Measurements from ENCODE around the gene DOCK8.

The DOCK8 gene

GRCh38 chr9:469672-470551 is 255.2 kb downstream of the DOCK8 start:
- peak; percentile 87 for DNase-seq

DNA sequence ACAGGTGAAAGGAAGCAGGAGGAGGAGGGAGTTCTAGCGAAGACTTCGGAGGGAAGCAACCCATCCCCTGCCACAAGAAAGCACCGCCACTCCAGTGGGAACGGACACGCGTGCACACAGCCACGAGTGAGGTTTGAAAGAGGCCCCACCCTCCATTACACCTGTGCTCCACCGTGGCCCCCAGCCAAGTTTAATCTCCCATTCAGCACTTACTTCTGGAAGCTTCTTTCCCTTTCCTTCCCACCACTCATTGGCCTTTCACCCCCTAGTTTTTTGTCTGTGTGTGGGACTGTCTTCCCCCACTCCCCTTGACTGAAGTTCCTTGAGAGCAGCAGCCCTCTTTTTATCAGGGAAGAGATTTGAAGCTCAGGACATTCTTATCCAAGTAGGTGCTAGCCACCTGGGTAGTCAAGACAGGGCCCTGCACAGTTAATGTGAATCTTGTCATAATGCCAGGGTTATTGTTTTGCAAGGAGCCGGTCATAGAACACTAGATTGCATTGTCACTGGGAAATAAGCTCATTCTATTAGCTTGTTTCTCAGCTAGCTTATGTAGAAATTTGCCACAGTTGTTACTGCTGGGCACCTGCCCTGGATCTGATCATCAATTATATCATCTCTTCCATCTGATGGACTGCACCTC is 256.0 kb downstream of the DOCK8 start:
- no peak for DNase-seq

- DNase-seq, result no peak
These were observed 256.7 kb downstream of the DOCK8 start for GRCh38 chr9:471320-471719.

DNA sequence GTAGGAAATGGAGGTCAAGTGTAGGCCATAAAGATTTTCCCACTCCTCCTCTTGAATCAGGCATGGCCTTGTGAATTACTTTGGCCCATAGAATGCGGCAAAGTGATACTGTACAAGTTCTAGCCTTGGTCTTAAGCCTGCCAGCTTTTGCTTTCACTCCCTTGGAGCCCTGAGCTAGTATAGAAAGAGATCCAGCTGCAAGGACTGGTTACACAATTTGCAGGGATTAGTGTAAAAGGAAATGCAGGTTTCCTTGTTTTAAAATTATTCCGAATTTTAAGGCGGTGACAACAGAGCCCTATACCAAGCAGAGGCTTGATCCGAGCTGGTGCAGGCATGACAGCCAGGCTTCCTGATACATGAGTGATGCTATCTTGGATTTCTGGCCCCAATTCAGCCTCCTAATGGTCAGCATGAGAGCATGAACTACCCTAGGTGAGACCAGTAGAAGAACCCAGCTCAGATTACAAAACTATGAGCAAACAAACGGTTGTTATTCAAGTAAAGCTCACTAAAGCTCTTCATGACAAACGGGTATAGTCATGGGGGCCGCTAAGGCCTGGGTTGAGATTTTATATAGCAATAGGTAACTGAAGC is 257.9 kb downstream of the DOCK8 start:
- no peak for DNase-seq

DNA sequence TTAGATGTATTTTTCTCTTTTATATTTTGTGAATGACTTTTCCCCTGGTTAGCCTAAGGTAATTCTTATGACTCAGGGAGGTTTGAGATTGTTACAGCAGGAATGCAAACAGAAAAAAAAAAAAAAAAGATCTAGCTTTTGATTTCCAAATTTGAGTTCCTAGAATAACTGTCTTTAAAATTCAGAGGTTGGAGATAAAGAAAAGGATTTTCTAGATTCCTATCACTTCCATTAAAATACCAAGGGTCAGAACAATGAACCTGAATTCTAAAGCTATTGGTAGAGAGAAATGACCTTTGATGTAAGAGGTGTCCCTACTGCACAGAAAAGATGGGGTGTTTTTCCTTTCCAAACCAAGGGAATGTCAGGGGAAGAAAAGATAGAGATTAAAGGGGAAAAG is 262.5 kb downstream of the DOCK8 start:
- peak; percentile 5 for DNase-seq

DNA sequence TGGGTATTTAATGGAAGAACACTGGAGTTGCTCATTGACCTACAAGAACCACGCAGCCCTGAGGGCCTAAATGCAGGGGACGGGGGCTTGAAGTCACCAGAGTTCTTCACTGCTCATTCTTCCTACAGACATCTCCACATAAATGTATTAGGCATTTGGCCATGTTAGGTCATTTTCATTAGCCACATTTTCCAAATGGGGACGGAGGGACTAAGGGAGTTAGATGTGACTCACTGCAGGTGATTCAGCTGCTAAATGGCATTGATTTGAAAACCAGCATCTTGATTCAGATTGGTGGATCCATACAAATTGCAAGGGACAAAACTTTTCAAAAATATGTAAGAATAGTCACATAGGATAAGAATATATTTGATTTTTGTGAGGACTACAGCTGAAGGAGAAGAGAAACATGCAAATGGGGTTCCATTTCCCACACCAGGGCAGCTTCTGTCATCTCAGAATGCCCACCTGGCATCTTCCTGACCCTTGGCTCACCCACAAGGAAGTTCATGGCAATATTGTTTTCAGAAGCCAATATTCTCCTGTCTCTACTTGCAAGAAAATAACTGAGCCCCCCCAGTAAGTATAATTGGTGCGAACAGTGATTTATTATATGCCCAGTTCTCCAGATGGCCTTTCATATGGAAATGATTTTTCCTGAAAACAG is 264.8 kb downstream of the DOCK8 start:
- DNase-seq, result no peak

GRCh38 chr9:479971-480350 is 265.3 kb downstream of the DOCK8 start:
- DNase-seq, result no peak

DNA sequence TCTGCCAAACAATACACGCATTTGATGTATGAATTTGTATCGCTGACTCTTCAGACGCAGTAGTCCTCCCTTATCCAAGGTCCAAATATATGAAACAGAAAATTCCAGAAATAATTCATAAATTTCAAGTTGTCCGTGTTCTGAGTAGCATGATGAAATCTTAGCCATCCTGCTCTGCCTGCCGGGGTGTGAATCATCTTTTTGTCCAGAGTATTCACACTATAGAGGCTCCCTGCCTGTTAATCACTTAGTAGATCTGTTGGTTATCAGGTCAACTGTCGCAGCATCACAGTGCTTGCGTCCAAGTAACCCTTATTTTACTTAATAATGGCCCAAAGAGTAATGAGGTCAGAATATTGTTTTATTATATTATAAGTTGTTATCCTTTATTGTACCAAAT is 268.1 kb downstream of the DOCK8 start:
- no peak for DNase-seq

DNA sequence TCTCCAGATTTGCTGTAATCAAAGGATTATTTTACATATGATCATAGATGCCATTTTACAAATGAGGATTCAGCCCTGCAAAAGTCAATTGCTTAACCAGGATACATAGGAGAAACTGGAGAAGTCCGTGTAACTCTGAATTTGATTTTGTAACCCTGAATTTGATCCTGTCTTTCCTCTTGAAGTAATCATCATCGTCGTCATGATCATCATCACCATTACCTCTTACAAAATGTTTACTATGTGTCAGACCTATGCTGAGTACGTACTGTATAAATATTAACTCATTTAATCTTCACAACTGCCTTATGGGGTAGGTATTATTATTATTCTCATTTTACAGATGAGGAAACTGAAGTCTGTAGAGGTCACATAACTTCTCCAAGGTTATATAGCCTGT is 271.5 kb downstream of the DOCK8 start:
- no peak for DNase-seq

DNA sequence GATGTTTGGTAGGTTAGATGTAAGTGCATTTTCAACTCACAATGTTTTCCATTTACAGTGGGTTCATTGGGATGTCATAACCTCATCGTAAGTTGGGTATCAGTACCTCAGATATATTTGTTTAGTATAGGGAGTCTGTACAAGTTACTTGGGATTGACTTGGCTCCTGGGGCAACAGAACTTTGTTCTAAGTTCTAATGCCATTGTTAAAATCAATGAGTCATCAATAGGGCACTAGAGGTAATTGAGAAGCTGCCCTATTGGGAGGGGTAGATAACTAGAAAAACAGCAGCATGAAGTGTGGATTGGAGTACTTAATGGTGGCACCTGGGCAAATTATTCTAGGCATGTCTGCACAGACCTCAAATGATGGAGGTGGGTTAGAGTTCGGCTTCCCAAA is 272.8 kb downstream of the DOCK8 start:
- no peak for DNase-seq

GRCh38 chr9:488448-488847 is 273.8 kb downstream of the DOCK8 start:
- no peak for DNase-seq

GRCh38 chr9:489198-490197 is 274.8 kb downstream of the DOCK8 start:
- no peak for DNase-seq

DNA sequence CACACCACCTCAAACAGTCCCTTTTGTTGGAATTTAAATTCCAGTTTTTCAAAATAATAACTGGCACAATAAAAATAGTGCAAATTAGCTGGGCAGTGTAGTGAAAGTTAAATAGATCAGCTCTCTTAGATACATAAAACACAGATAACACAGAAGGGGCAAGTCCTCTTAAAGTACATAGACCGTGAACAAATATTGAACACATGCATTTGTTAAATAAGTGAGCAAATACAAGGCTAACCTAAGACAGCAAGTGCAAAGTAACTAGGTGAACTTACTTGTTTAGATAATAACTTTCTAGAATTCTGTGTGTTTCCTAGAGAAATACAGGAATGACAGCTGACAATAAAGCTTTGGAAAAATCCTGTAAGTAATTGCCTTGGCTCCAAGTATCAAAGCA is 280.1 kb downstream of the DOCK8 start:
- DNase-seq, result no peak

- DNase-seq, result no peak
These were observed 281.1 kb downstream of the DOCK8 start for GRCh38 chr9:495739-496138.

DNA sequence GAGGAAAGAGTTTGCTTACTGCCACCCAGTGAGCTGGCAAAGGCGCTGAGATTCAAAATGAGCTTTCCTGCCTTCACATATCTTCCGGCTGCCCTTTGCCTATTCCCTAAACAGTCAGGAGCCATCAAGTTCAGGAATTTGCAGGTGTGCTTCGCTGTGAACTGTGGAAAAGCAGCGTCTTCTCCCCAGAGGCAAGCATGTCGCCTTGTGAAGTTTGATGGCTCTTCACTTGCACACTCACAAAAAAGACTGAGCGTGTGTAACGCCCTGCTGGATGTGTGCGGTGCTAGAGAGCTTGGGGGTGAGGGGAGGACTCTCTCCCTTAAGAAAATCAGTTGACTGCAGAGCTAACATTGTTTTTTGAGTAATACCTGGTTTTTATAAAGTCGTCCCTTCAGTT is 288.7 kb downstream of the DOCK8 start:
- no peak for DNase-seq

DNA sequence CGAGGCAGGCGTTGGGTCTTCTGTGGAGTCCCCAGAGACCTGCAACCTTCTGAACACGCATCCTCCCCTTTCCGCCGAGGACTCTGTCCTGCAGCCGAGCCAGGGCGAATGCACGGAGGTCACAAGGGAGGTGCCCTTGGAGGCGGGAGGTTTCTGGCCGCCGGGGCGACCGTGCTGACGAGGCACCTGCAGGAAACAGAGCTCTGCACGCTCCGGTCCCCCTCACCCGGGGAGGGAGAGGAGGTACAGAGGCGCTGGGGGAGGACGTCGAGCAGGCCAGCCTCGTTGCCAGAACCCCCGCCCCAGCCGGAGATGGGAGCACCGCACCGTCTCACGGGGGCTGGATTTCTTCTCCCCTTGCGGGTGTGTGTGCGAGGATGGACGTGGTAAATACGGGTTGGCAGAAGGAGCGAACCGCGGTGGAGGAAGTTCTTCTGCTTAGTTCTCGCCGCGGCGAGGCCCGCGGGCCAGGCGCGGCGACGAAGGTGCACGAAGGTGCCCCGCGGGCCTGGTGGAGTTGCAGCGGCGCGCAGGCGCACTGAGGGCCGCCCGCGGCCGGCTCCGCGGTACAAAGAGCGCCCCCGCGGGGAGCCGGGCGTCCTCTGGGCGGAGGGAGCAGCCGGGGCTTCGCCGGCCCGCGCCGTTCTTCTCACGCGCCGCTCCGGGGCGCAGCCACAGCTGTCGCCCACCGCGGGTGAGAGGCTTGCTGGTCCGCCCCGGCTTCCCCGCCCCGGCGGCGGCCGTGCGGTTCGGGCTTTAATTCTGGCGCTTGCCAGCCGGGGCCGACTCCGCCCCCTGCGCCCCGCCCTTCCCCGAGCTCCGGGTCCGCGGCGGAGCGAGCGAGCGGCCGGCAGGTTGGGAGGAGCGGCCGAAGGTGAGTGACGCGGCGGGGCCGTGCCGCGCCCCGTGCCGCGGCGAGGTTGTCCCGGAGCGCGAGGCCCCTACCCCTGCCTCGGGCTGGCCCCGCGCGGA is 289.5 kb downstream of the DOCK8 start, which contains the start of gene KANK1:
Gene KANK1 (plus strand): TSS at position 815 of the 972 bp plus-strand sequence.
- peak; percentile 34 for DNase-seq

DNA sequence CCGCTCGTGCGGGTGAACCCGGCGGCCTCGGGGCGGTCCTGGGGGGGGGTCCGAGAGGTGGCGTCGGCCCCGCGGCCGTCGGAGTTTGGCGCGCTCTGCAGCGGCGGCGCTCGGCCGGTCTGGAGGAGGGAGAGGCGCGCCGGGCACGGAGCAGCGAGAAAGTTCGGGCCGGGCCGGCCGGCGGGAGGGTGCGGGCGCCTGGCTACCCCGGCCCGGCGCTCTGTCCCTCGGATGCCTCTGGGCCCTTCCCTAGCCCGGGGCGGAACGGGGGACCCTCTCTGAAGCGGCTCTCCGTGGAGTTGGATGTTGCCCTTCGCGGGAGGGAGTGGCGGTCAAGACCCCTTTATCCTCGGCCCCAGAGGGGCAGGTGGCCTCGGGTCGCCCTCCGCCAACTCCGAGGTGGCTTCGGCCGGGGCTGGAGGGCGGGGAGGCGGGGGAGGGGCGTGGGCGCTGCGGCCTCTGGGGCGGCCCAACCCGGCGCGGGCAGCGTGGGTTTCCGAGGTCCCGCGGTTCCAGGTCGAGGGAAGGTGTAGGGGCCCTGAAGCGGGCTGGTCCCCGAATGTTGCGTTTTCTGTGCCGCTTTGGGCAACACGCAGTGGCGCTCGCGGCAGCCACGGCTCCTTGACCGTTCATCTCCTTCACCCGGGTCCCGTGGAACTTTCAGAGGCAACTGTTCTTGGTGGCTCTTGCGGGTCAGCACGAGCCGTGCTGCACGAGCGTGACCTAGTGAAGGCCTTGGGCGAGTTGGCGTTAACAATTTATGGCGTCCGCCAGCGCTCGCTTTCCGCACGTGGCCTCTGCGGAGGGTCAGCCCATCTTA is 290.5 kb downstream of the DOCK8 start:
- no peak for DNase-seq

DNA sequence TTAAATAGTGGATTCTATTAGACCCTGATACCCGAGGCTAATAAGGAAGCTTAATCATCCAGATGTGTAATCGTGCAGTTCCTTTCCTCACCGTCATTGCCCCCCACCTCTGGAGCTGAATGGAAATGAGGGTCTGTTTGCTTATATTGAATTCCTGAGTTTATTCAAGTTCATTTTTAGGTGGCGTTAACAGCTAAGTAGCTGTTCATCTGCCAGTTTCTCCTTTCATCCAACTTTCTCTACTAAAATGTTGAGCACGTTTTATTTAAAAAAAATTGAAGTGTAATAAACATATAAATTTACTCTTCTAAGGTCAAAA is 291.0 kb downstream of the DOCK8 start:
- no peak for DNase-seq

GRCh38 chr9:506281-506680 is 291.6 kb downstream of the DOCK8 start:
- DNase-seq, result no peak

DNA sequence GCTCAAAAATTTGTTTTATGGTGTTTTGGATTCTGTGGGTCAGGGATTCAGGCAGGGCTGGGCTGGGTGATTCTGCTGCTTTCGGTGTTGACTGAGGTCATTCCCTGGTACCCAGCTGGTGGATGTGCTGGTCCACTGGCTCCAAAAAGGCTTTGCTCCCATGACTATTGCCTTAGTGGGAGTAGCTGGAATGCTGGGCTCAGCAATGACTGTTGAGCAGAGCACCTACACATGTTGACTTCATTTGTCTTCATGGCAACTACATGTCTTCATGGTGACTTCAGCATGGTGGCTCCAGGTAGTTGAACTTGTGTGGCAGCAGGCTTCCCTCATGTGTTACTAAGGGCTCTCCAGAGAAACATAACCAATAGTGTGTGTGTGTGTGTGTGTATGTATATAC is 297.2 kb downstream of the DOCK8 start:
- DNase-seq, result no peak

All from fibroblast of upper back skin (primary cell).